ENCODE measurements around the gene RAMACL. TPM values are rescaled to one million over a fixed set of nuclear protein-coding genes. Genes with fewer than 3 reads are reported as not detected.

The RAMACL gene
- total RNA-seq, 6 experiments from 2014 or later: 0.19 to 1.4 (median 0.65) TPM

DNA sequence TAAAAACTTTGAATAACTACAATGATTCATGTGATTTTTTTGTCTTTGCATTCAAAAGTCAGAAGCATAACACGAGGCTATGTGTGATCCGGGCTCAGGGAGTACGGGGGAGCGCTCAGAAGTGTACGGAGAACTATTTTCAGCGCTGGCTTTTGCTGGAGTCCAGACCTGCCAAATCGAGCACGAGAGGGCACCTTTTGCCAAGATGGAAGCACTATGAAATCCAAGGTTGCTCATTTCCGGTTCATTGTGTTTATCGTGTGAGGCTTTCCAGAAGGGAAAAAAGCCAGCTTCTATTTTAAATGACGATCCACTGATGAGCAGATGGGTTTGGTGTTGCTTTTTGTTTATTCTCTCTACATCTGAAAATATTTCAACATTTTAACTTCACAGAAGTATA is 11.3 kb downstream of the RAMACL start:
- TF ChIP-seq, protein P1, sequence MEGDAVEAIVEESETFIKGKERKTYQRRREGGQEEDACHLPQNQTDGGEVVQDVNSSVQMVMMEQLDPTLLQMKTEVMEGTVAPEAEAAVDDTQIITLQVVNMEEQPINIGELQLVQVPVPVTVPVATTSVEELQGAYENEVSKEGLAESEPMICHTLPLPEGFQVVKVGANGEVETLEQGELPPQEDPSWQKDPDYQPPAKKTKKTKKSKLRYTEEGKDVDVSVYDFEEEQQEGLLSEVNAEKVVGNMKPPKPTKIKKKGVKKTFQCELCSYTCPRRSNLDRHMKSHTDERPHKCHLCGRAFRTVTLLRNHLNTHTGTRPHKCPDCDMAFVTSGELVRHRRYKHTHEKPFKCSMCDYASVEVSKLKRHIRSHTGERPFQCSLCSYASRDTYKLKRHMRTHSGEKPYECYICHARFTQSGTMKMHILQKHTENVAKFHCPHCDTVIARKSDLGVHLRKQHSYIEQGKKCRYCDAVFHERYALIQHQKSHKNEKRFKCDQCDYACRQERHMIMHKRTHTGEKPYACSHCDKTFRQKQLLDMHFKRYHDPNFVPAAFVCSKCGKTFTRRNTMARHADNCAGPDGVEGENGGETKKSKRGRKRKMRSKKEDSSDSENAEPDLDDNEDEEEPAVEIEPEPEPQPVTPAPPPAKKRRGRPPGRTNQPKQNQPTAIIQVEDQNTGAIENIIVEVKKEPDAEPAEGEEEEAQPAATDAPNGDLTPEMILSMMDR (IDR thresholded peaks at IDR 0.05): no peak
- no peak for TF ChIP-seq POLR2A (IDR thresholded peaks at IDR 0.05)
- Histone ChIP-seq H3K4me3 (no peak overlapping the region), H3K36me3 (no peaks in the 10 kb centered on the region), H3K4me1 (no peaks in the 10 kb centered on the region), H3K27me3 (no peaks in the 10 kb centered on the region), H3K9me3 (no peaks in the 10 kb centered on the region), H3K27ac (no peak overlapping the region)
- intact Hi-C loops (cut with DNase I): no loop called here
- no peak for DNase-seq
- WGBS (ENCODE audit: insufficient coverage, low coverage, low lambda C conversion rate, missing lambda C conversion rate): 84% methylated on average over 10 of the region's 11 CpGs
- ATAC-seq: no peak

DNA sequence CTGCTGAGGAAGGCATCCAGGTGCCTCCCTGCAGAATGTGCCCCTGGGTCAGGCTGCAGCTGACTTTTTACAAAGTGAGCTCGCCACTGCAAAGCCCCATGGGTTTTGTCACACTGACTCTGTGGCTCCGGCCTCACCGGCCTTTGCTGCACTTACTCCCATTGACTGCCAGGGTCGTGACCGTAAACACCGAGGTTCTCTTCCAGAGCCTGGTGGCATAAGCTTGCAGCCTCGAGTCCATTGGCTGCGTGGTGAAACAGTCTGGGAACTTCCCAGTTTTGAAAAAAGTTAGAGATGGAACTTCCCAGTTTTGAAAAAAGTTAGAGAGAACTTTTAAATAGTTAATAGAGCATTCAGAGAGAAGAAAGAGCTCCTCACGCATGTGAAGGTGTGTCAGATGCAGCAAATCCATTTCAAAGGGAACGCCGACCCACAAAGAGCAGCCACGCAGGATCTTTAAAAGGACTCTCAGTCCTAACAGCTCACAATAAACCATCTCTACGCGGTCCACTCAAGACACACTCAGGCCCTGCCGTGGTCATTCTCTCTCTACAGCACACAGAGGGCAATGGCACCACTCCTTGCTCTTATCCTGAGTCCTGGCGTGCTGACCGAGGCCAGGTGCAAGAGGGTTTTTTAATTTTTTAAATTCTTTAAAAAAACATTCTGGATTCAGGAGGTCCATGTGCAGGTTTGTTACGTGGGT is 12.8 kb downstream of the RAMACL start:
- Histone ChIP-seq H3K4me1 (no peaks in the 10 kb centered on the region), H3K27ac (no peak overlapping the region), H3K27me3 (no peaks in the 10 kb centered on the region), H3K36me3 (no peaks in the 10 kb centered on the region), H3K9me3 (no peaks in the 10 kb centered on the region), H3K4me3 (no peak overlapping the region)
- ATAC-seq: no peak
- WGBS (ENCODE audit: insufficient coverage, low coverage, low lambda C conversion rate, missing lambda C conversion rate): 79% methylated on average over 13 of the region's 18 CpGs
- peak in 1 of 3 donors; percentile 34 for DNase-seq
- intact Hi-C loops (cut with DNase I): no loop called here
- TF ChIP-seq, protein P1 (IDR thresholded peaks at IDR 0.05): no peak
- TF ChIP-seq POLR2A (IDR thresholded peaks at IDR 0.05): no peak

DNA sequence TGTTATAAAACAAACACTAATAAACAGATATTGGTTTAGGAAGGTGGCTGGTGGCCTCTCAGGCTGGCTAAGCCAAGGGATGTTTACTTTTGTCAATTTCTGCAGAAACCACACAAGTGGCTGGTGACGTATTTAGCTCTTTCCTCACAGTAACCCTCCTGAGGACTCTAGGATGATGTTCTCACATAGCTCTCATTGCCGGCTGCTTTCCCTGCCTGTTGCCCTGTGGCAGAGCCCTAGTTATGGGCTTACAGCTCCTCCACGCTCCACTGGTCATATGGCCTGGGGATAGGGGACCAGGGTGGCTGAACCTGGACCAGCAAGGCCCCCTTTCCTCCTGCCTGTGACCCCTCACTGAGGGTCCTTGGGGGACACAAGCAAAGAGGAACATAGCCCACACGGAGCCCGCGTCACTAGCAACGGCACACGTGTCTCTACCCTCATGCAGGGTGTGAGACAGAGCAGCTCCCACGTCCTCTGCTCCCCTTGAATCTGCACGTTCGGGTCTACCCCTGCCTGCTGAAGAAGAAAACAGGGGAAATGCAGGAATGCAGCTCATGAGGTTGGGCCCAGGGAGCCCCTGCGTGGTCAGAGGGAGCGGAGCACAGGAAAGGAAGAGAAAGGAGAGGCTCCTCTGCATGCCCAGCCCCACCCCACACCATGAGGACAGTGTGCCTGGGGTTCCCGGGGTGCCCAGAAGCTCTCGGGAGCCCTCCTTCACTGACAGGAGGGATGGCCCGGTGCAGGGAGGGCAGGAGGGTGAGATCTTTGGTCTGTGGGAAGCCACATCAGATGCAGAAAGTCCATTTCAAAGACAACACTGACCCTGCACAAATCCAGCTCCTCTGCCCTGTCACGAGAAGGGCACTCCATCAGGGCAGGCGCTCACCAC is 13.9 kb downstream of the RAMACL start:
- ATAC-seq: peak; percentile 69 to 90 (median 77)
- no peaks in the 10 kb centered on the region for H3K27me3 ChIP-seq

DNA sequence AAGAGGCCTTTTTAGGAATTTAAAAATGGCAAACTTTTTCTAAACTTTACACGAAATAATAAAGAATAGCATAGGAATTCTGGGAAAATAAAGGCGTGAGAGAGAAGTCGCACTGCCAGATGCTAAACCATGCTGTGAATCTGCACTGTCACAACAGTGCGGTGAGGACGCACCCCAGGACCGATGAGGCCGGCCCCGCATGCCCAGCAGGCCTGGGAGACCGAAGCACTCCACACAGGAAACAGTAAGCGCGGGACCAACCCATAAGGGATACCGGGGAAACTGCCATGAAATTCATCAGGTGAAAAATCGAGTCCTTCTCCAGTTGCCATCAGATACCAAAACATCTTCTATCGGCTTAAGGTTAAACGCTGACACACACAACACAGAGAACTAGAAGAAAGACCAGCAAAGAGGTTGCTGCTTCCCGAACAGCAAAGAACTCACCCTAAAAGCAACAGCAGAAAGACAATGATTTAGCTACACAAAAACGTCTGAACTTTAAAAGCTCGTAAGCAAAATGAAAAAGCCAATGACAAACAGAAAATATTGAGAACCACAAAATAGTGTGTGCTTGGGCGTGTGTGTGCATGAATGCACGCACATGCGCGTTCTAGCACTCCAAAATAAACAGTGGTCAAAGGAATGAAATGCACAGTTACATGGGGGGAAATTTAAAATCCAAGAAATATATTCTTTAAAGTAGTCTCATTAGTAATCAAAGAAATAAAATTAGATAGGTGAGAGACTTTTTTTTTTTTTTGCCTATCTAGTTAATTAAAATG is 15.4 kb downstream of the RAMACL start:
- TF ChIP-seq, protein P1 (IDR thresholded peaks at IDR 0.05): no peak
- TF ChIP-seq POLR2A (IDR thresholded peaks at IDR 0.05): no peak
- intact Hi-C loops (cut with DNase I): no loop called here
- H3K27me3 ChIP-seq: no peaks in the 10 kb centered on the region
- no peaks in the 10 kb centered on the region for H3K36me3 ChIP-seq
- 91% methylated on average over 19 of the region's 22 CpGs for WGBS (ENCODE audit: insufficient coverage, low coverage, low lambda C conversion rate, missing lambda C conversion rate)
- DNase-seq (no peak), ATAC-seq (no peak)
- H3K4me1 ChIP-seq: no peaks in the 10 kb centered on the region
- no peak overlapping the region for H3K4me3 ChIP-seq
- no peak overlapping the region for H3K27ac ChIP-seq
- H3K9me3 ChIP-seq: no peaks in the 10 kb centered on the region

More for the DNA sequence above, 13.9 kb downstream of the RAMACL start:
- 27% methylated on average over 3 of the region's 18 CpGs for WGBS (ENCODE audit: insufficient coverage, low coverage, low lambda C conversion rate, missing lambda C conversion rate)
- Histone ChIP-seq H3K36me3 (no peaks in the 10 kb centered on the region), H3K27ac (no peak overlapping the region), H3K4me1 (no peaks in the 10 kb centered on the region), H3K9me3 (no peaks in the 10 kb centered on the region), H3K4me3 (no peak overlapping the region)
- TF ChIP-seq, protein P1 (IDR thresholded peaks at IDR 0.05): no peak
- no peak for TF ChIP-seq POLR2A (IDR thresholded peaks at IDR 0.05)
- DNase-seq: peak in 1 of 3 donors; percentile 37
- intact Hi-C loops (cut with DNase I): no loop called here
